ENCODE results near the gene ZNF337.

The ZNF337 gene

GRCh38 chr20:25696371-25697131, at the start of gene ZNF337:
TSS of gene ZNF337 (minus strand) at chr20:25696853. CDS start at chr20:25686417, 10,436 bp downstream.
- ChIA-PET POLR2A (ENCODE audit: low non-redundant PET) (no interaction called here), CTCF (no interaction called here)
- no peak for TF ChIP-seq CTCF (conservative IDR thresholded peaks at IDR 0.05; ENCODE audit: low read depth)
- DNase-seq (ENCODE audit: low spot score): peak; percentile 96
- H3K27ac ChIP-seq: peak within 1 kb of the TSS; percentile 88

GRCh38 chr20:25745738-25746137, 49.1 kb upstream of the ZNF337 start:
- CTCF ChIA-PET: interaction anchor here (0.6 kb wide), 1 partner anchor 10 kb away, joined by 4 read pairs; no protein-coding TSS in a partner anchor
- TF ChIP-seq CTCF (conservative IDR thresholded peaks at IDR 0.05; ENCODE audit: low read depth): no peak
- H3K27ac ChIP-seq: no peak overlapping the region
- no peak for DNase-seq (ENCODE audit: low spot score)
- POLR2A ChIA-PET (ENCODE audit: low non-redundant PET): no interaction called here

GRCh38 chr20:25745100-25745499, 48.4 kb upstream of the ZNF337 start:
- ChIA-PET CTCF (no interaction called here), POLR2A (ENCODE audit: low non-redundant PET) (no interaction called here)
- H3K27ac ChIP-seq: no peak overlapping the region
- no peak for DNase-seq (ENCODE audit: low spot score)
- TF ChIP-seq CTCF (conservative IDR thresholded peaks at IDR 0.05; ENCODE audit: low read depth): no peak

- no peak for TF ChIP-seq CTCF (conservative IDR thresholded peaks at IDR 0.05; ENCODE audit: low read depth)
- ChIA-PET CTCF (no interaction called here), POLR2A (ENCODE audit: low non-redundant PET) (no interaction called here)
- H3K27ac ChIP-seq: no peak overlapping the region
- no peak for DNase-seq (ENCODE audit: low spot score)
Measured at GRCh38 chr20:25744261-25744660, 47.6 kb upstream of the ZNF337 start.

- CTCF ChIA-PET: no interaction called here
Measured at GRCh38 chr20:25741088-25741487, 44.4 kb upstream of the ZNF337 start.

GRCh38 chr20:25739615-25740320, 43.1 kb upstream of the ZNF337 start:
- DNase-seq (ENCODE audit: low spot score): peak; percentile 35
- H3K27ac ChIP-seq: no peak overlapping the region
- no peak for TF ChIP-seq CTCF (conservative IDR thresholded peaks at IDR 0.05; ENCODE audit: low read depth)
- ChIA-PET CTCF (no interaction called here), POLR2A (ENCODE audit: low non-redundant PET) (no interaction called here)

More at GRCh38 chr20:25741088-25741487, 44.4 kb upstream of the ZNF337 start:
- POLR2A ChIA-PET (ENCODE audit: low non-redundant PET): no interaction called here
- no peak for DNase-seq (ENCODE audit: low spot score)
- H3K27ac ChIP-seq: no peak overlapping the region
- no peak for TF ChIP-seq CTCF (conservative IDR thresholded peaks at IDR 0.05; ENCODE audit: low read depth)
